CD14-positive monocyte (primary cell): ENCODE measurements around the gene MERTK. TPM values are rescaled to one million over a fixed set of nuclear protein-coding genes. Genes with fewer than 3 reads are reported as not detected.

Experiments used
- DNase-seq, 3 donors: peaks; one replicate each; pipeline ENCODE4 v3.0.0-alpha.2; 2011 to 2022
- H2AFZ ChIP-seq: 2 replicates; pipeline ENCODE4 v1.6.0; 2012; ENCODE audit warnings: mild to moderate bottlenecking, low read depth, low read length, inconsistent platforms; ENCODE audit not compliant: insufficient read depth, poor library complexity, severe bottlenecking
- H3K27ac ChIP-seq, 2 donors: 1 replicate in 1 of 2; 2 replicates in 1 of 2; pipeline ENCODE4 v1.5.1; 2012 to 2013; ENCODE audit warnings: low read length in 2 of 2, control low read depth in 1 of 2, inconsistent platforms in 1 of 2, low read depth in 1 of 2, mild to moderate bottlenecking in 1 of 2
- H3K27me3 ChIP-seq, 2 donors: one replicate each; pipeline versions ENCODE4 v1.6.0 to v1.6.1; 2011 to 2013; ENCODE audit warnings: low read length in 2 of 2; ENCODE audit not compliant: control insufficient read depth in 2 of 2, insufficient read depth in 2 of 2
- H3K36me3 ChIP-seq, 2 donors: replicated peaks in 1 of 2; 1 replicate in 1 of 2; 2 replicates in 1 of 2; pipeline versions ENCODE4 v1.5.1 to v1.6.1; 2012 to 2013; ENCODE audit warnings: low read length in 2 of 2, control low read depth in 1 of 2, inconsistent platforms in 1 of 2, mild to moderate bottlenecking in 1 of 2; ENCODE audit not compliant: insufficient read depth in 2 of 2, control insufficient read depth in 1 of 2
- H3K4me1 ChIP-seq, 2 donors: 1 replicate in 1 of 2; 2 replicates in 1 of 2; pipeline versions ENCODE4 v1.5.1 to v1.6.1; 2012 to 2013; ENCODE audit warnings: low read length in 2 of 2, control low read depth in 1 of 2, inconsistent platforms in 1 of 2, mild to moderate bottlenecking in 1 of 2, moderate library complexity in 1 of 2; ENCODE audit not compliant: insufficient read depth in 2 of 2, control insufficient read depth in 1 of 2
- H3K4me2 ChIP-seq: replicated peaks from 2 replicates; pipeline ENCODE3; 2012; ENCODE audit warnings: low read length, moderate library complexity, mild to moderate bottlenecking; ENCODE audit not compliant: poor library complexity, severe bottlenecking; ENCODE audit errors: extremely low read depth
- H3K4me3 ChIP-seq, 3 experiments: fragments of 200-600 bp in 1 of 3; sonication (generic) in 1 of 3; replicated peaks in 1 of 3; 1 replicate in 2 of 3; 2 replicates in 1 of 3; pipeline ENCODE4 v1.5.1; 2011 to 2013; ENCODE audit warnings: low read length in 3 of 3, mild to moderate bottlenecking in 3 of 3, control low read depth in 2 of 3, low read depth in 2 of 3, inconsistent platforms in 1 of 3, moderate library complexity in 1 of 3
- H3K79me2 ChIP-seq: 2 replicates; pipeline ENCODE4 v1.6.0; 2012; ENCODE audit warnings: mild to moderate bottlenecking, control low read depth, inconsistent platforms, low read length, moderate library complexity; ENCODE audit not compliant: insufficient read depth
- H3K9ac ChIP-seq: 2 replicates; pipeline ENCODE4 v1.6.0; 2017; ENCODE audit warnings: low read length, mild to moderate bottlenecking; ENCODE audit not compliant: insufficient read depth, poor library complexity, severe bottlenecking
- H3K9me3 ChIP-seq, 2 donors: replicated peaks in 1 of 2; 1 replicate in 1 of 2; 2 replicates in 1 of 2; pipeline versions ENCODE4 v1.5.1 to v1.6.1; 2012 to 2013; ENCODE audit warnings: low read length in 2 of 2, control low read depth in 1 of 2; ENCODE audit not compliant: control insufficient read depth in 1 of 2, insufficient read depth in 1 of 2
- H4K20me1 ChIP-seq: 2 replicates; pipeline ENCODE4 v1.6.0; 2012; ENCODE audit warnings: mild to moderate bottlenecking, low read length, control low read depth, moderate library complexity; ENCODE audit not compliant: insufficient read depth
- H3K27ac Mint-ChIP-seq, 7 donors: one replicate each; pipeline ENCODE4 v1.8.0; 2020; ENCODE audit warnings: mild to moderate bottlenecking in 7 of 7, mixed read lengths in 7 of 7, moderate library complexity in 6 of 7, inconsistent platforms in 2 of 7
- H3K27me3 Mint-ChIP-seq, 3 donors: one replicate each; pipeline ENCODE4 v1.8.0; 2021 to 2022; ENCODE audit warnings: low read depth in 3 of 3, mild to moderate bottlenecking in 3 of 3, mixed read lengths in 3 of 3, moderate library complexity in 3 of 3, inconsistent platforms in 1 of 3
- H3K36me3 Mint-ChIP-seq, 2 donors: one replicate each; pipeline ENCODE4 v1.8.0; 2020; ENCODE audit warnings: mixed read lengths in 2 of 2, inconsistent platforms in 1 of 2, mild to moderate bottlenecking in 1 of 2
- H3K4me1 Mint-ChIP-seq: one replicate; pipeline ENCODE4 v1.8.0; 2020; ENCODE audit warnings: mild to moderate bottlenecking, mixed read lengths
- H3K4me3 Mint-ChIP-seq, 2 donors: one replicate each; pipeline ENCODE4 v1.8.0; 2020; ENCODE audit warnings: mild to moderate bottlenecking in 2 of 2, mixed read lengths in 2 of 2, moderate library complexity in 1 of 2
- H3K9me3 Mint-ChIP-seq, 7 donors: one replicate each; pipeline ENCODE4 v1.8.0; 2020 to 2022; ENCODE audit warnings: mixed read lengths in 7 of 7, mild to moderate bottlenecking in 6 of 7, moderate library complexity in 6 of 7, inconsistent platforms in 2 of 7
- WGBS: methylation state at CpG from one replicate; pipeline ENCODE4 v1.1.5; 2013; ENCODE audit warnings: missing lambda C conversion rate; ENCODE audit not compliant: insufficient coverage; 5-methylcytosine and 5-hydroxymethylcytosine counted together
- intact Hi-C, 2 donors: fragments of 100-400 bp; cut with micrococcal nuclease; formaldehyde crosslinking; loops; one replicate each; pipeline versions ENCODE4 v1.15.0 to v1.15.1; 2023
- polyA plus RNA-seq, 3 donors: library from polyadenylated mRNA; depleted of rRNA in 1 of 3; unstranded in 2 of 3; stranded (reverse) in 1 of 3; fragments of 300-500 nt in 2 of 3; fragments of >200 nt in 1 of 3; fragmentation: Illumina TruSeq in 2 of 3; gene quantifications; 1 replicate in 2 of 3; 2 replicates in 1 of 3; pipeline ENCODE4 v1.2.3, GENCODE V29; 2012 to 2021
- TF ChIP-seq, protein P1 (sequence below): fragments of 200-600 bp; IDR thresholded peaks from one replicate; pipeline ENCODE4 v1.8.0; 2022; ENCODE audit warnings: antibody characterized with exemption, mild to moderate bottlenecking

MERTK gene
- polyA plus RNA-seq, 3 donors: 4.1 to 17.0 (median 4.2) TPM

DNA sequence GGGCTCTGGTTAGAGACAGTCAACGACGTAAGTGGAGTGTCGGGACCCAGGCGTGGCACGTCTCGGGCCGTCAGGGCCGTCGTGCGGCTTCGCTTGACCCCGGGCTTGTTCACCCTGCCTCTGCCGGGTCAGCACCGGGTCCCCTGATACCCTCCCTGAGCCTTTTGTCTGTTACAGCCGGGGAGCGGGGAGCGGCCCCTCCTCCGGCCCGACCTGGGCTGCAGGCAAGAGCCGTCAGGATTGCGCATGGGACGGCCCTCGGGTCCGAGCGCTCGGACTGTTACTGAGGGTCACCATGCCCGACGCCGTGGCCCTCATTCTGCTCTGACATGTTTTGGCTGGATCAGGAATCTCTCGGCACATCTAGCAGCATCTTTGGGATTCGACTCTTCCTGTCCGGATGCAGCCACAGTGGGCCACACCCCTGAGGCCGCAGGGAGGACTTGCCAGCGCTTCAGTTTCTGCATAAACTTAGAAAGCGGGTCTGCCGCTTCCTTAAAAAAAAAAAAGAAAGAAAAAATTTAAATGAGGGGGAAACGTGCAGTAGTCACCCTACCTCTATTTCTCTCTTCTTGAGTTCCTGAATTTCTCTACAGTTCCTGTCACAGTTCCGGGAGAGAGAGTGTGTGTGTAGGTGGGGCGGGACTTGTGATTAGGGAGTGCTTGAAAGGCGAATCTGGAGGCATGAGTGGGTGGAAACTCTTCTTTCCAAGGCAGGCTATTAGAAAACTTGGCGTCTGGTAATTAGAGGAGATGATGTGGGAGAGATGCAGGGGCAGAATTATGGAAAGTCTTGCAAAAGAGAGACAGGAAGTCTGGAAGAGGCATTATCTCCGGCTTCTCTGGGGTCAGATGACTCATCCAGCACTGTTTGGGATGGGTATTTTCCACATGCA lies 157.6 kb downstream of the MERTK start:
- intact Hi-C loops: loop anchor here (5.0 to 10.0 kb wide), 4 partner anchors 199 to 526 kb away; partner anchors contain the start of genes CHCHD5 (in 1 of the 2), RGPD8 (in 1 of the 2), ZC3H6 (in 1 of the 2) and ZC3H8 (in 1 of the 2)
- H3K27me3 Mint-ChIP-seq: peaks cover 0 to 5% (median 0%) of the 10 kb centered on the region in 3 donors
- no peaks in the 10 kb centered on the region for H3K9me3 ChIP-seq
- peaks cover 34% of the 10 kb centered on the region for H3K4me1 Mint-ChIP-seq
- peak overlapping the region; percentile 85 for H3K9ac ChIP-seq
- TF ChIP-seq, protein P1, sequence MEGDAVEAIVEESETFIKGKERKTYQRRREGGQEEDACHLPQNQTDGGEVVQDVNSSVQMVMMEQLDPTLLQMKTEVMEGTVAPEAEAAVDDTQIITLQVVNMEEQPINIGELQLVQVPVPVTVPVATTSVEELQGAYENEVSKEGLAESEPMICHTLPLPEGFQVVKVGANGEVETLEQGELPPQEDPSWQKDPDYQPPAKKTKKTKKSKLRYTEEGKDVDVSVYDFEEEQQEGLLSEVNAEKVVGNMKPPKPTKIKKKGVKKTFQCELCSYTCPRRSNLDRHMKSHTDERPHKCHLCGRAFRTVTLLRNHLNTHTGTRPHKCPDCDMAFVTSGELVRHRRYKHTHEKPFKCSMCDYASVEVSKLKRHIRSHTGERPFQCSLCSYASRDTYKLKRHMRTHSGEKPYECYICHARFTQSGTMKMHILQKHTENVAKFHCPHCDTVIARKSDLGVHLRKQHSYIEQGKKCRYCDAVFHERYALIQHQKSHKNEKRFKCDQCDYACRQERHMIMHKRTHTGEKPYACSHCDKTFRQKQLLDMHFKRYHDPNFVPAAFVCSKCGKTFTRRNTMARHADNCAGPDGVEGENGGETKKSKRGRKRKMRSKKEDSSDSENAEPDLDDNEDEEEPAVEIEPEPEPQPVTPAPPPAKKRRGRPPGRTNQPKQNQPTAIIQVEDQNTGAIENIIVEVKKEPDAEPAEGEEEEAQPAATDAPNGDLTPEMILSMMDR: no peak
- peak; percentile 64 to 86 (median 74) for DNase-seq
- peaks cover 36% of the 10 kb centered on the region for H4K20me1 ChIP-seq
- H2AFZ ChIP-seq: peak overlapping the region; percentile 94
- peak overlapping the region; percentile 87 to 91 (median 89) for H3K4me3 ChIP-seq
- peaks cover 5 to 18% of the 10 kb centered on the region in 2 donors for H3K36me3 ChIP-seq
- peak overlapping the region; percentile 88 to 97 (median 93) for H3K27ac Mint-ChIP-seq
- WGBS: 0% methylated on average over 38 of the region's 42 CpGs
- peaks cover 22 to 35% of the 10 kb centered on the region in 2 donors for H3K4me1 ChIP-seq
- H3K36me3 Mint-ChIP-seq: peaks cover 17 to 24% of the 10 kb centered on the region in 2 donors
- peak overlapping the region; percentile 89 to 90 for H3K27ac ChIP-seq
- peak overlapping the region; percentile 94 to 97 for H3K4me3 Mint-ChIP-seq
- H3K9me3 Mint-ChIP-seq: no peaks in the 10 kb centered on the region
- H3K27me3 ChIP-seq: no peaks in the 10 kb centered on the region
- peak overlapping the region; percentile 93 for H3K4me2 ChIP-seq
- peaks cover 35% of the 10 kb centered on the region for H3K79me2 ChIP-seq

GRCh38 chr2:112056626-112056987 lies 158.2 kb downstream of the MERTK start:
- intact Hi-C loops: loop anchor here (5.0 to 10.0 kb wide), 4 partner anchors 198 to 526 kb away; partner anchors contain the start of genes CHCHD5 (in 1 of the 2), RGPD8 (in 1 of the 2), ZC3H6 (in 1 of the 2) and ZC3H8 (in 1 of the 2)
- Mint-ChIP-seq H3K27me3 (peaks cover 0 to 5% (median 0%) of the 10 kb centered on the region in 3 donors), H3K36me3 (peaks cover 23 to 30% of the 10 kb centered on the region in 2 donors), H3K4me3 (peak overlapping the region; percentile 94 to 97), H3K27ac (peak overlapping the region; percentile 88 to 97 (median 93)), H3K9me3 (no peaks in the 10 kb centered on the region), H3K4me1 (peaks cover 34% of the 10 kb centered on the region)
- H3K4me1 ChIP-seq: peaks cover 22 to 35% of the 10 kb centered on the region in 2 donors
- peak overlapping the region; percentile 93 for H3K4me2 ChIP-seq
- no peaks in the 10 kb centered on the region for H3K27me3 ChIP-seq
- TF ChIP-seq, protein P1: no peak
- H4K20me1 ChIP-seq: peaks cover 42% of the 10 kb centered on the region
- H3K79me2 ChIP-seq: peaks cover 35% of the 10 kb centered on the region
- no peak overlapping the region for H3K9ac ChIP-seq
- peak overlapping the region; percentile 94 for H2AFZ ChIP-seq
- no CpG with 5 or more reads among the region's 3 CpGs for WGBS
- peaks cover 10 to 24% of the 10 kb centered on the region in 2 donors for H3K36me3 ChIP-seq
- H3K9me3 ChIP-seq: no peaks in the 10 kb centered on the region
- H3K4me3 ChIP-seq: peak overlapping the region; percentile 87 to 91 (median 89)
- DNase-seq: no peak
- peak overlapping the region in 1 of 2 donors; percentile 89 for H3K27ac ChIP-seq
